HepG2 (cell line): ENCODE measurements around the gene ALB. TPM values are rescaled to one million over a fixed set of nuclear protein-coding genes. Genes with fewer than 3 reads are reported as not detected.
A peak's percentile ranks its signal among the peaks of the same experiment; 100 is the strongest.

Source experiments
- AKAP8 ChIP-seq: sonication (generic); formaldehyde crosslinking; IDR thresholded peaks from 2 replicates; pipeline ENCODE4 v1.5.1; 2020; ENCODE audit warnings: mild to moderate bottlenecking, missing genetic modification reagents
- ATF7-NPFF ChIP-seq: sonication (generic); formaldehyde crosslinking; IDR thresholded peaks from 2 replicates; pipeline ENCODE4 v1.8.1; 2023; ENCODE audit warnings: mild to moderate bottlenecking, low read depth, missing genetic modification reagents, moderate library complexity
- CAMTA2 ChIP-seq: sonication (generic); formaldehyde crosslinking; IDR thresholded peaks from 2 replicates; pipeline ENCODE4 v1.4.0; 2020; ENCODE audit warnings: mild to moderate bottlenecking, missing genetic modification reagents, borderline replicate concordance
- HIVEP1 ChIP-seq: sonication (generic); formaldehyde crosslinking; IDR thresholded peaks from 2 replicates; pipeline ENCODE4 v1.4.0; 2020; ENCODE audit warnings: mild to moderate bottlenecking, missing genetic modification reagents
- ISX ChIP-seq: sonication (generic); formaldehyde crosslinking; conservative IDR thresholded peaks from 2 replicates; pipeline ENCODE4 v1.5.0; 2020; ENCODE audit warnings: missing genetic modification reagents
- NFYB ChIP-seq: sonication (generic); formaldehyde crosslinking; IDR thresholded peaks from 2 replicates; pipeline ENCODE4 v1.4.0; 2020; ENCODE audit warnings: missing genetic modification reagents
- PRPF4 ChIP-seq: fragments of 200-400 bp; formaldehyde crosslinking; IDR thresholded peaks from 2 replicates; pipeline ENCODE4 v1.6.1; 2016; ENCODE audit warnings: low read length, low read depth; ENCODE audit not compliant: poor library complexity, severe bottlenecking
- RARA ChIP-seq: IDR thresholded peaks from 2 replicates; pipeline ENCODE4 v1.6.1; 2016; ENCODE audit warnings: missing genetic modification reagents, missing compliant biosample characterization
- TARDBP ChIP-seq: sonication (generic); formaldehyde crosslinking; IDR thresholded peaks from 2 replicates; pipeline ENCODE4 v1.8.0; 2022; ENCODE audit warnings: mild to moderate bottlenecking, missing genetic modification reagents
- ZBTB21 ChIP-seq: sonication (generic); formaldehyde crosslinking; IDR thresholded peaks from 2 replicates; pipeline ENCODE4 v1.4.0; 2020; ENCODE audit warnings: missing genetic modification reagents
- ZC3H4 ChIP-seq: sonication (generic); formaldehyde crosslinking; IDR thresholded peaks from 2 replicates; pipeline ENCODE4 v1.4.0; 2020; ENCODE audit warnings: missing genetic modification reagents, borderline replicate concordance
- ZNF460 ChIP-seq: sonication (generic); formaldehyde crosslinking; IDR thresholded peaks from 2 replicates; pipeline ENCODE4 v1.5.1; 2020; ENCODE audit warnings: missing genetic modification reagents, mild to moderate bottlenecking, borderline replicate concordance
- ZNF589 ChIP-seq: sonication (generic); formaldehyde crosslinking; conservative IDR thresholded peaks from 2 replicates; pipeline ENCODE4 v1.8.0; 2022; ENCODE audit warnings: mild to moderate bottlenecking, moderate library complexity, missing genetic modification reagents
- ZNF660 ChIP-seq: sonication (generic); formaldehyde crosslinking; IDR thresholded peaks from 2 replicates; pipeline ENCODE4 v1.5.1; 2020; ENCODE audit warnings: mild to moderate bottlenecking, low read depth, missing genetic modification reagents, borderline replicate concordance
- ZNF672 ChIP-seq: sonication (generic); formaldehyde crosslinking; IDR thresholded peaks from 2 replicates; pipeline ENCODE4 v1.8.1; 2022; ENCODE audit warnings: missing genetic modification reagents
- ZNF850 ChIP-seq: sonication (generic); formaldehyde crosslinking; conservative IDR thresholded peaks from 2 replicates; pipeline ENCODE4 v1.9.0; 2021; ENCODE audit warnings: mild to moderate bottlenecking, missing genetic modification reagents
- polyA plus RNA-seq, 8 experiments: library from polyadenylated mRNA; depleted of rRNA in 3 of 8; stranded (reverse) in 7 of 8; unstranded in 1 of 8; fragments of >200 nt; fragmentation: Illumina TruSeq in 4 of 8; extraction: Trizol in 4 of 8; gene quantifications; 2 replicates each; pipeline versions ENCODE4 v1.2.1 to v1.2.3, GENCODE V29; 2011 to 2016; ENCODE audit warnings: low read depth in 4 of 8, missing spikeins in 1 of 8, mixed read lengths in 1 of 8; ENCODE audit not compliant: insufficient read depth in 1 of 8
- total RNA-seq, 5 experiments: library from RNA; depleted of rRNA; stranded (reverse); fragments of >200 nt; fragmentation: Illumina TruSeq; extraction: Trizol; gene quantifications; 2 replicates each; pipeline ENCODE4 v1.2.3, GENCODE V29; 2016; ENCODE audit warnings: low read depth in 1 of 5
- TF ChIP-seq, protein P1 (sequence below): sonication (generic); formaldehyde crosslinking; IDR thresholded peaks from 2 replicates; pipeline ENCODE4 v1.4.0; 2020; ENCODE audit warnings: low read depth, mild to moderate bottlenecking, missing genetic modification reagents
- TF ChIP-seq, protein P2 (sequence below): sonication (generic); formaldehyde crosslinking; IDR thresholded peaks from 2 replicates; pipeline ENCODE4 v1.5.0; 2020; ENCODE audit warnings: mild to moderate bottlenecking, missing genetic modification reagents
- TF ChIP-seq, protein P3 (sequence below): sonication (generic); formaldehyde crosslinking; IDR thresholded peaks from 2 replicates; pipeline ENCODE4 v1.4.0; 2020; ENCODE audit warnings: mild to moderate bottlenecking, missing genetic modification reagents

The ALB gene
- total and polyA plus RNA-seq, 2 of the 13 experiments (the other 11 are each of a cell fraction or from before 2014, with no cell fraction given), result 22,259 to 22,625 TPM

DNA sequence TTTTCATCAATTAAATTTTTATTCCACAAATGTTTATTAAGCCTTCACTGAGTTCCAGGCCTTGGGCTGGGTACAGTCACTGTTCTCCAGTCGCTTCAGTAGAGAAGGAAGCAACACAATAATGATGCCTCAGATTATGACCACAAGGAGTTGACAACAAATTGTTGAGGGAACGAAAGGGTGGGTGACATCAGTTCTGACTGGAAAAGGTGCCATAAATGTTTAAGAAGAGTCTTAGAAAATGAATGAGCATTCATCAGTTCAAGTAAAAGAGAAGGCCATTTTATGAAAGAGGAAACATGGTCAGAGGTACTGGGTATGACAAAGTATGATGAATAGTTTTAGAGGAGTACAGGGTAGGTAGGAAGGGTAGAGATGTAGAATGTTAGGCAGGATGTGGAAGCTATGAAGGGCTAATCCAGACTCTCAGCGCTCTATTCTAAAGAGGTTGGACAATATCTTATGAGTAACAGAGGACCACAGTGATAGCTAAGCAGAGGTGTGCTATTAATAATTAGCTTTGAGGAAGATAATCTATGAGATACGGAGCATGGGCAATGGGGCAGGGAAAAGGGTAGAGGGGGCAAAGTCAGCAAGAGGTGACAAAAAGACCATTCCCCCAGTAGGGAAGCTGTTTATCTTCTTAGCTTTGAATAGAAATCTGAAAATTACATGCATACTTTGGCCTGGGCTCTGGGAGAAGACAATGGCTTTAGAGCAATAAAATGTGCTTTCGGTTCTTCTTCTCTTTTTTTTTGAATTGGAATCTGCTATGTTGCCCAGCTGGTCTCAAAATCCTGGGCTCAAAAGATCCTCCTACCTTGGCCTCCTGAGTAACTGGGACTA, 52.3 kb downstream of the ALB start (continued):
- TF ChIP-seq, protein P1, sequence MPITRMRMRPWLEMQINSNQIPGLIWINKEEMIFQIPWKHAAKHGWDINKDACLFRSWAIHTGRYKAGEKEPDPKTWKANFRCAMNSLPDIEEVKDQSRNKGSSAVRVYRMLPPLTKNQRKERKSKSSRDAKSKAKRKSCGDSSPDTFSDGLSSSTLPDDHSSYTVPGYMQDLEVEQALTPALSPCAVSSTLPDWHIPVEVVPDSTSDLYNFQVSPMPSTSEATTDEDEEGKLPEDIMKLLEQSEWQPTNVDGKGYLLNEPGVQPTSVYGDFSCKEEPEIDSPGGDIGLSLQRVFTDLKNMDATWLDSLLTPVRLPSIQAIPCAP (CRISPR knock-in tag), result no peak
- TF ChIP-seq ZC3H4 (CRISPR knock-in tag), result no peak
- no peak for TF ChIP-seq ZNF660
- no peak for TF ChIP-seq ZNF850 (CRISPR knock-in tag)
- TF ChIP-seq ISX (CRISPR knock-in tag), result no peak
- TF ChIP-seq ZBTB21 (CRISPR knock-in tag), result no peak
- TF ChIP-seq, protein P2, sequence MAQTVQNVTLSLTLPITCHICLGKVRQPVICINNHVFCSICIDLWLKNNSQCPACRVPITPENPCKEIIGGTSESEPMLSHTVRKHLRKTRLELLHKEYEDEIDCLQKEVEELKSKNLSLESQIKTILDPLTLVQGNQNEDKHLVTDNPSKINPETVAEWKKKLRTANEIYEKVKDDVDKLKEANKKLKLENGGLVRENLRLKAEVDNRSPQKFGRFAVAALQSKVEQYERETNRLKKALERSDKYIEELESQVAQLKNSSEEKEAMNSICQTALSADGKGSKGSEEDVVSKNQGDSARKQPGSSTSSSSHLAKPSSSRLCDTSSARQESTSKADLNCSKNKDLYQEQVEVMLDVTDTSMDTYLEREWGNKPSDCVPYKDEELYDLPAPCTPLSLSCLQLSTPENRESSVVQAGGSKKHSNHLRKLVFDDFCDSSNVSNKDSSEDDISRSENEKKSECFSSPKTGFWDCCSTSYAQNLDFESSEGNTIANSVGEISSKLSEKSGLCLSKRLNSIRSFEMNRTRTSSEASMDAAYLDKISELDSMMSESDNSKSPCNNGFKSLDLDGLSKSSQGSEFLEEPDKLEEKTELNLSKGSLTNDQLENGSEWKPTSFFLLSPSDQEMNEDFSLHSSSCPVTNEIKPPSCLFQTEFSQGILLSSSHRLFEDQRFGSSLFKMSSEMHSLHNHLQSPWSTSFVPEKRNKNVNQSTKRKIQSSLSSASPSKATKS, result no peak
- TF ChIP-seq RARA (CRISPR knock-in tag), result no peak
- TF ChIP-seq AKAP8 (CRISPR knock-in tag), result no peak
- TF ChIP-seq ZNF589 (CRISPR knock-in tag), result no peak
- TF ChIP-seq NFYB (CRISPR knock-in tag), result no peak
- no peak for TF ChIP-seq ZNF460 (CRISPR knock-in tag)
- no peak for TF ChIP-seq HIVEP1 (CRISPR knock-in tag)
- TF ChIP-seq PRPF4, result no peak
- no peak for TF ChIP-seq CAMTA2
- peak; percentile 17; the same call in 1 of the 2 replicates for TF ChIP-seq TARDBP (CRISPR knock-in tag)
- TF ChIP-seq ATF7-NPFF, result peak; percentile 28; the same call in 1 of the 2 replicates
- TF ChIP-seq, protein P3, sequence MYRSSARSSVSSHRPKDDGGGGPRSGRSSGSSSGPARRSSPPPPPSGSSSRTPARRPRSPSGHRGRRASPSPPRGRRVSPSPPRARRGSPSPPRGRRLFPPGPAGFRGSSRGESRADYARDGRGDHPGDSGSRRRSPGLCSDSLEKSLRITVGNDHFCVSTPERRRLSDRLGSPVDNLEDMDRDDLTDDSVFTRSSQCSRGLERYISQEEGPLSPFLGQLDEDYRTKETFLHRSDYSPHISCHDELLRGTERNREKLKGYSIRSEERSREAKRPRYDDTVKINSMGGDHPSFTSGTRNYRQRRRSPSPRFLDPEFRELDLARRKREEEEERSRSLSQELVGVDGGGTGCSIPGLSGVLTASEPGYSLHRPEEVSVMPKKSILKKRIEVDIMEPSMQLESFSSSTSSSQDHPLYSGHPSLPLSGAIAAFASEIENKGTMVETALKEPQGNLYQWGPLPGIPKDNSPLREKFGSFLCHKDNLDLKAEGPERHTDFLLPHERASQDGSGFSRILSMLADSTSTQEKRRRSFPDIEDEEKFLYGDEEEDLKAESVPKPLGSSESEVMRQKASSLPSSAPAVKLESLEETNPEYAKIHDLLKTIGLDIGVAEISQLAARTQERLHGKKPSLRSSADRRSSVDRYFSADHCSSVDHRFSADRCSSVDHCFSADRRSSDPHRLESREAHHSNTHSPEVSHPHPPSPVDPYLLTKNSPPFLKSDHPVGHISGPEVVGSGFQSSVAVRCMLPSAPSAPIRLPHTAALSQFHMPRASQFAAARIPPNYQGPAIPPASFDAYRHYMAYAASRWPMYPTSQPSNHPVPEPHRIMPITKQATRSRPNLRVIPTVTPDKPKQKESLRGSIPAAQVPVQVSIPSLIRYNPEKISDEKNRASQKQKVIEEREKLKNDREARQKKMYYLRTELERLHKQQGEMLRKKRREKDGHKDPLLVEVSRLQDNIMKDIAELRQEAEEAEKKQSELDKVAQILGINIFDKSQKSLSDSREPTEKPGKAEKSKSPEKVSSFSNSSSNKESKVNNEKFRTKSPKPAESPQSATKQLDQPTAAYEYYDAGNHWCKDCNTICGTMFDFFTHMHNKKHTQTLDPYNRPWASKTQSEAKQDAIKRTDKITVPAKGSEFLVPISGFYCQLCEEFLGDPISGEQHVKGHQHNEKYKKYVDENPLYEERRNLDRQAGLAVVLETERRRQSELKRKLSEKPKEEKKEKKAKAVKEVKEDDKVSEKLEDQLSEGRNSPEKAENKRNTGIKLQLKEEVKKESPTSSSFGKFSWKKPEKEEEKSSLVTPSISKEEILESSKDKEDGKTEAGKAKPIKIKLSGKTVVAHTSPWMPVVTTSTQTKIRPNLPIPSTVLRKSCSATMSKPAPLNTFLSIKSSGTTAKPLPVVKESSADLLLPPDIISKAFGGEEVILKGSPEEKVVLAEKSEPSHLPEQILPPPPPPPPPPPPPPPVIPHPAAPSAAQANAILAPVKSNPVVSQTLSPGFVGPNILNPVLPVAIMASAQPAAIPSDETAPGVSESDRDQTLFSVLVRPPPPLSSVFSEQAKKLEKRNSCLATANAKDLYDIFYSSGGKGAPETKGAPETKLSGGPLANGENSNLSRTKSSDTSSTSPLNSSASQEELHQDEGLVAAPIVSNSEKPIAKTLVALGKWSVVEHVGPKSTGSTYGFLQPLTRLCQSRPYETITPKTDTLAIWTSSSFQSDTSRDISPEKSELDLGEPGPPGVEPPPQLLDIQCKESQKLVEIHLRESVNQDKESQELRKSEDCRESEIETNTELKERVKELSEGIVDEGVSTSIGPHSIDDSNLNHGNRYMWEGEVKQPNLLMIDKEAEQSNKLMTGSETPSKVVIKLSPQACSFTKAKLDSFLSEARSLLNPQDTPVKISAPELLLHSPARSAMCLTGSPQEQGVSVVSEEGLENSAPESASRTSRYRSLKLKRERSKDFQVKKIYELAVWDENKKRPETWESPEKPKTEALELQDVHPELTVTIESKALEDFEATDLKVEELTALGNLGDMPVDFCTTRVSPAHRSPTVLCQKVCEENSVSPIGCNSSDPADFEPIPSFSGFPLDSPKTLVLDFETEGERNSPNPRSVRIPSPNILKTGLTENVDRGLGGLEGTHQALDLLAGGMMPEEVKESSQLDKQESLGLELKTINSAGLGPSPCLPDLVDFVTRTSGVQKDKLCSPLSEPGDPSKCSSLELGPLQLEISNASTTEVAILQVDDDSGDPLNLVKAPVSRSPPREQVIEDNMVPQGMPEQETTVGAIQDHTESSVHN (CRISPR knock-in tag), result no peak
- no peak for TF ChIP-seq ZNF672 (CRISPR knock-in tag)
